GM19099 (cell line): ENCODE measurements around the gene MYL5.

Source experiments
- POLR2A ChIP-seq: IDR thresholded peaks from 3 replicates; pipeline ENCODE4 v1.6.1; 2011; ENCODE audit warnings: low read depth; ENCODE audit not compliant: insufficient read length; ENCODE audit errors: extremely low read depth

Gene MYL5, protein sequence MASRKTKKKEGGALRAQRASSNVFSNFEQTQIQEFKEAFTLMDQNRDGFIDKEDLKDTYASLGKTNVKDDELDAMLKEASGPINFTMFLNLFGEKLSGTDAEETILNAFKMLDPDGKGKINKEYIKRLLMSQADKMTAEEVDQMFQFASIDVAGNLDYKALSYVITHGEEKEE

DNA sequence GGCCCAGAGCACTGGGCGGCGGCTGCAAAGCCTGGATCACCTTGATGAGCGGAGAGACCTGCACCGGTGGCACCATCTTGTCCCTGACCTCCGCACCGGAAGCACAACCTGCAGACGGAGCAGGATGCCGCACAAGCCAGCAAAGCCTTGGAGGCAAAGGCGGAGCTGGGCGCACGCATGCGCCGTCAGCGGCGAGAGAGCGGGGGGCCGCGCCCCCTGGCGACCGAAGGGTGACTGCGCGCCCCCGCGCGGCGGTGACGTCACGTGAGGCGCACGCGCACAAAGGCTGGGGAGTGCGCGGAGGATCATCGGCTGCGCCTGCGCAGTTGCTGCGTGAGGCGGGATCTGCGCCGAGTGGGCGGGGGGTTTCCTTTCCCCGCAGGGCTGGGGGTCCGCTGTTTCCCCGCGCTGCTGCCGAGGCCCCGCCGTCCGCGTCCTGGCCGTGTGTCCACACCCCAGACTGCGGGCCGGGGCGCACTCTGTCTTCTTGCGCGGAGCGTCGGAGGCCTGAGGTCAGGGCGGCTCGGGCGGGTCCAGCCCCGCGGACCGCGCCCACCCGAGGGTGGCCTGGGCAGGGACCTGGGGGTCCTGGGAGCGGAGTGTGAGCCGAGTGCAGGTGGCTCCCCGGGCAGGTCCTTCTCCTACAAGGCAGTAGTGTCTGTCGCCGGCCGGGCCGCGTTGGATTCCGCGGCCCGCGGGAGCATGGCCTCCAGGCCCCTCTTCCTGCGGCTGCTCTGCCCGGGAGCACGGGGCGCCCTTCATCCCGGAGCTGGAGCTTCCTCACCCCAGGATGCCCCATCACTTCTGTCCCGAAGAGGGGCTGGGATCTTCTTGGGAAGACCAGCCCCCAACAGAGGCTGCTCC lies at the start of gene MYL5, which contains the start of gene ATP5ME:
TSS of gene MYL5 (plus strand) at position 371 of the 864 bp plus-strand sequence. CDS start 3,485 bp downstream, outside the sequence.
TSS of gene ATP5ME (minus strand) at position 105 of the 864 bp plus-strand sequence. CDS start at position 76, 29 bp downstream.
- peak; percentile 93 for TF ChIP-seq POLR2A

DNA sequence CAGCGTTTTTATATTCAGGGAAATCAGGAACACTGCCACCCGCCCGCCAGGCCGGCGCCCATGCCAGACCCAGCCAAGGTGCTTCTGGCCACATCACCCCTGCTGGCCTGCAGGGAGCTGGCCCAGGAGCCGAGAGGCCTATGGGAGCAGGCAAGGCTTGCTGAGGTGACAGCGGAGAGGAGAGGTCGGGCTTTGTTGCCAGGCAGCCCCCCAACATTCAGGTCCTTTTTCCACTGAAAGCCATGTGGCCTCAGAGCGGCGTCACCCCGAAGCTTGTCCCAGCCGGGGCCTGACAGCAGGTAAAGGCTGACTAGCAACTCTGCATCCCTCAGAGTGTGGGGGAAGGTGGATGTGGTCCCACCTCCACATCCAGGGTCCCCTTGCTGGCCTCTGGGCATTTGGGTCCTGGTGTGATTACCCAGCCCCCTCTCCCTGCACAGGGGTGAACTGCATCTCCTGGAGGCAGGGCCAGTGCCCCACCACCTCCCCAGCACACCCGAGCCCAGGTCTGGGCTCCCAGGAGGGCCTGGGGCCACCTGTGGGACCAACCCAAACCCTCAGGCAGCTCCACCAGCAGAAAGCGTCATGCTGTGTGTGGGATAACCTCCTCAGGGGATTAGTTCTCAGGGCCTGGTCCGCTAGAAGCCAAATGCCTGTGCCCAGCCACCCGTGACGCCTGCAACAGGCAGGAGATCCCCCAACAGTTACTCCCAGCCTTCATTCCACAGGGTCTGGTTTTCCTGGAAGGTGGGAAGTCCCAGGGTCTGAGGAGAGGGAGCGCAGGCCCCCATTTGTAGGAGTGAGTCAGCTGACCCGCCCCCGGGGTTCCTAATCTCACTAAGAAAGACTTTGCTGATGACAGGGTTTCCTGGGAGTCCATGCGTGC lies 49.4 kb upstream of the MYL5 start, which contains the start of gene PDE6B:
TSS of gene PDE6B (plus strand) at position 869 of the 886 bp plus-strand sequence. CDS start 54 bp downstream, outside the sequence.
- TF ChIP-seq POLR2A: no peak

DNA sequence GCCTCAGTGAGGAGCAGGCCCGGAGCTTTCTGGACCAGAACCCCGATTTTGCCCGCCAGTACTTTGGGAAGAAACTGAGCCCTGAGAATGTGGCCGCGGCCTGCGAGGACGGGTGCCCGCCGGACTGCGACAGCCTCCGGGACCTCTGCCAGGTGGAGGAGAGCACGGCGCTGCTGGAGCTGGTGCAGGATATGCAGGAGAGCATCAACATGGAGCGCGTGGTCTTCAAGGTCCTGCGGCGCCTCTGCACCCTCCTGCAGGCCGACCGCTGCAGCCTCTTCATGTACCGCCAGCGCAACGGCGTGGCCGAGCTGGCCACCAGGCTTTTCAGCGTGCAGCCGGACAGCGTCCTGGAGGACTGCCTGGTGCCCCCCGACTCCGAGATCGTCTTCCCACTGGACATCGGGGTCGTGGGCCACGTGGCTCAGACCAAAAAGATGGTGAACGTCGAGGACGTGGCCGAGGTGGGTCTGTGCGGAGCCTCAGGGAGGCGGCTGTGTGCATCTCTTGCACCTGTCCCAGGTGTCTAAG lies 48.6 kb upstream of the MYL5 start:
- no peak for TF ChIP-seq POLR2A

DNA sequence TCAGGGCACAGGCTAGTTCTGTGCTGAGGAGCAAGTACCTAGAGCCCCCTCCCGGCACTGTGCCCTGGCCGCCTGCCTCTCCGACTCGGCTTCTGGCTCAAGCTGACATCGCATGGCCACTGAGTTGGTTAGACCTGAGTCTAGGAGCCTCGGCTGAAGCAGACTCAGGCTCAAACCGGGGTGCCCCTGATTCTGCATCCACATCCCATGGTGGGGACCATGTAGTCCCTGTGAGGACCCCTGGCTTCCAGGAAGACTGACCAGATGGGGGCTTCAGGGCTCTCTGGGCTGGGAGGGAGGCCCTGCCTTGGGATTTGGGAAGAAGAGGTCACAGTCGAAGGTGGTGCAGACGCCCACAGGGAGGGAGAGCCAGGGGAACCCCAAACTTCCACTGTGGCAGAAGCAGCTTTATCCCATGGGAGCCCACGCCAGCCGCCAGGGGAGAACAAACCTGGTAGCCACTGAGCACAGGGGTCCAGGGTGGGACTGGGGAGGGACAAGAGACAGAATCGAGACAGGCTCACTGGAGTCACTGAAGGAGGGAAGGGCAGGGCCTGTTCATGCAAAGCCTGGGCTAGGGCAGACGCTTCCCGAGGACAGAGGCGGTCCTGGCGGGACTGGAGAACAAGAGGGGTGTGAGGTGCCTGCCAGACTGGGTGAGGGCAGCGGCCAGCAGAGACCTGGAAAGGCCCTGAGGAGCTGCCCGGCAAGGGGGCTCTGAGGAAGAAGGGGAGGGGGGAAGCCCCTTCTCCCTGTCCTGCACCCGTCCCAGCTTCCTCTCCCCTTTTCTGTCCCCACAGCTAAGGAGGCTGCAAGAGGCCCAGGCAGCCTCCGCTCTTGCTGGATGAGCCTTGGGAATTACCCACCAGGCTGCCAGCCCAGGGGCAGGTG lies 47.9 kb upstream of the MYL5 start:
- TF ChIP-seq POLR2A: no peak

DNA sequence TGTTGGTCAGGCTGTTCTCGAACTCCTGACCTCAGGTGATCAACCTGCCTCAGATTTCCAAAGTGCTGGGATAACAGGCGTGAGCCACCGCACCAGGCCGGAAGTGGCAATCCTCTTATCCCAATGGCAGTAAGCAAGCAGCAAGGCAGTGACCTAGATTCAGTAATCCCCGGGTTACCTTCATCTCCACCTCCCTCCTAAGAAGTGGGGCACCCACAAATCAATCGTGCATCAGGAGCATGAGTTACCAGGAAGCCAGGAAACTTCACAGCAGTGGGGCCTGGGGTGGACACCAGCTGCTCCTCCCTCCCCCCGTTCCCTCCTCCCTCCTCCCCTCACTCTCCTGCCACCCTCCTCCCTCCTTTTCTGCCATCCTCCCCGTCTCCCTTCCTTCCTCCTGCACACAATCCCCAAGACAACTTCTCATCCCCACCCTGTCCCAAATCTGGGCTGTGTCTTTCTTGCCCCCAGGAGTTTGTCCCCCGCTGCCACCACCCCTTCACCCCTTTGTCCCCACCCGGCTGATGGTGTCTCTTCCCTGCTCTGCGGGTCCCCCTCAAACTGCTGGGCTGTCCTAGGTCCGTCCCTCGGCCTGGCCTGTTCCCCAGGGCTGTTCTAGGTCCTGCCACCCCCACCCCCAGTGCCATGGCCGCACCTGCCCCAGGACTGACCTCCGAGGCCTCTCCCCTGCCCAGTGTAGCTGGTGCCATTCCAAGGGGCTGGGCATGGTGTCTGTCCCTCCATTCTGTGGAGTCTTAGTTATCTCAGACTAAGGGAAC lies 46.8 kb upstream of the MYL5 start:
- no peak for TF ChIP-seq POLR2A

DNA sequence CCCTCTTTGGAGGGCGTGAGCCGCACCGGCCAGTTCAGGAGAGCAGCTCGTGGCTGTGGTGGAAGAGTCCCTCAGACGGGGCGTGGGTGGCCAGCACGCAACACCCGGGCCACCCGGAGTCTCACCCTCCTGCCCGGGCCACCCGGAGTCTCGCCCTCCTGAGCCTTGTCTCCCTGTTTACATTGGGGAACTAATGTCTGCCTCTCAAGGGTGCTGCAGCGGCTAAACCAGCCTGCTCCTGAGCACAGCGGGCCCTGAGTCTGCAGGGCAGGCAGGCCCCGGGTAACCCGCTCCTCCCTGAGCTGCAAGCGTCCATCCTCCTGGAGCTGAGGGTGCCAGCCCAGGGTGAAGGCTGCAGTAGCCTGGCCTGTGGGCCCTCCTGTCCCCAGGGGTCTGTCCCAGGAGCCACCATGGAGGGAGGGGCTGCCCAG lies 46.0 kb upstream of the MYL5 start:
- no peak for TF ChIP-seq POLR2A

DNA sequence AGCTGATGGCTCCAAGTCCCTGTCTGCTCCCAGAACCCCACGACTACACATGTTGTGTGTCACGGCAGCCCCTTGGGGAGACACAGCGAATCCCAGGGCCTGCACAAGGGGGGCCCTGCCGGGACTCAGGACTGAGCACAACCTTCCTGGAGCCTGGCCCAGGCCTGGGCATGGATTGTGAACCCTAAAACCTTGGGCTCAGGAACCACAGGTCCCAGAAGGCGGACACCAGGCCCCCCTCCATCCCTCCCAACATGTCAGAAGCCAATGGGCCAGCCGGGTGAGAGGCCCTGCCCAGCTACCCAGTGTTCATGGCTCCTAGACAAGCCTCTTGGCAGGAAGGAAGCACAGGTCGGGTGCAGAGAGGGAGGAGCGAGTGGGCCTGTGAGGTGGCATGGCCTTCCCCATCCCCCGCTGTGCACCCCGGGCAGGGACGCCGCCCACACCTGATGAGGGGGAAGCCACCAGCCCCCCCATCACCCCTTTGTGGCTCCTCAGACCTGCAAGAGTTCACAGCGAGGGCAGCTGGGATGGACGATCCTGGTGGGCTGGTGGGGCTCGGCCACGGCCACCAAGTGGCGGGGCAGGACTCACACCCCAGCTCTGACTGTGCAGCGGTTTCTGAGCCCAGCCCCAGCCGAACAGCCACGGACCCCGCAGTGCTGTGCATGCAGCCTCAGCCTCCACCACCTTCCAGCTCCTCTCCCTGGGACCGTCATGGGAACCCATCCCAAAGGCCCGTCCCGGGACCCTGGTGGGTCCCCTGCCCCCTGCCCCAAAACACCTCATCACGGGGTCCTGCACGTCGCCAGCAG lies 45.3 kb upstream of the MYL5 start:
- TF ChIP-seq POLR2A: no peak

DNA sequence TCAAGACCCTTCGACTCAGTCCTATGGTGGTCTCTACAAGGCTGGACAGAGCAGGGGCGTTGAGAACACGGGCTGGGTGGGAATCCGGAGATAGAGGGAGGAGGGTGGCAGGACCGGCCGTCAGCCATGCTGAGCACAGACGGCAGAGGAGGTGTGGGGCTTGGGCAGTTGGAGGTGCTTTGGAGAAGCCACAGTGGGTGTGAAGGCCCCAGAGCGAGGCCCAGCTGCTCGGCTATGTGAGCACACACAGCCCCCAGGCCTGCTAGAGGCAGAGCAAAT lies 44.8 kb upstream of the MYL5 start:
- TF ChIP-seq POLR2A: no peak

DNA sequence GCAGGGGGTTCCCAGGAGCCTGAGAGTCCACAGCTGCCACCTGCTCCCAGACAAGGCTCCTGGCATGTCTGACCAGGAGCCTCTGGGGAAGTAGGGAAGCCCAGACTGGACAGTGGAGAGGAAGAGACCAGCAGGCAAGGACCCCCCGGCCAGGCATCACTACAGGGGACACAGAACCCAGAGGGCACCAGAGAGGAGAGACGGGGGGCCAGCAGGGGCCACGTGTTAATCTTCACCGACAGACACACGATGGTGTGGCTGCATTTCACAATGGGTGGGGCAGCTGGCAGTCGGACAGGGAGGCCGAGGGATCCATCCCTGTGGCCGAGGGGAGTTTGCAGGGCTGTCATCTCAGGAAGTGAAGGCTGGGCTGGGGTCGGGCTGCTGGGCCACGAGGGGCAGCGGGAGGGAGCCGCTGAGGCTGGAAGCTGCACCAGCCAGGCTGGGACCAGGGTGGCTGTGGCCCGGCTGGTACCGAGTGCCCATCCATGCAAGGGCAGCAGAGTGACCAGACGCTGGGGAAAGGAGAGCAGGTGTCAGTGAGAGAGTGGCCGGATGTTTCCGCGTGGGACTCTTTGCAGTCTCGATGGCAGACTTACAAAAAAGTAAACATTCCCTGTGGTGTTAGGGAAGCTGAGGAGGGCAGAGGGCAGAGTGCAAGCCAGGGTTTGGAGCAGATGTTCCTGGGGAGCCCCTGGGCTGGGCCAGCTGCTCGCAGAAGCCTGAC lies 44.3 kb upstream of the MYL5 start:
- TF ChIP-seq POLR2A: no peak

DNA sequence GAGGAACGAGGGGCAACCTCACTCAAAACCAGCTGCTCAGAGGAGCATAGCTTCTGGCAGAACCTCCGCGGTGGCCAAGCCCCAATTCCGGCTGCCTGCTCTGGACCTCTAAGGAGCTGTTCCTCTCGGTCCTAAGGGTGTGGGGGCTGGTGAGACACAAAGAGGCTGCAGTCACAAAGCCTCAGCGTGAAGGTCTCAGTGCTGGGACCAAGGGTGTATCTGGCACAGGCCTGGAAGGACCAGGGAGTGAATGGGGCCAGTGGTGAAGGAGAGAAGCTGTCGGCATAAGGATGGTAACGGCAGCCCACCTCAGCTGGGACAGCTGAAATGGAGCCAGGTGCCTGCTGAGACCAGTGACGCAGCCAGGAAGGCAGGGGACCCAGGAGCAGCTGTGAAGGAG lies 43.7 kb upstream of the MYL5 start:
- no peak for TF ChIP-seq POLR2A

DNA sequence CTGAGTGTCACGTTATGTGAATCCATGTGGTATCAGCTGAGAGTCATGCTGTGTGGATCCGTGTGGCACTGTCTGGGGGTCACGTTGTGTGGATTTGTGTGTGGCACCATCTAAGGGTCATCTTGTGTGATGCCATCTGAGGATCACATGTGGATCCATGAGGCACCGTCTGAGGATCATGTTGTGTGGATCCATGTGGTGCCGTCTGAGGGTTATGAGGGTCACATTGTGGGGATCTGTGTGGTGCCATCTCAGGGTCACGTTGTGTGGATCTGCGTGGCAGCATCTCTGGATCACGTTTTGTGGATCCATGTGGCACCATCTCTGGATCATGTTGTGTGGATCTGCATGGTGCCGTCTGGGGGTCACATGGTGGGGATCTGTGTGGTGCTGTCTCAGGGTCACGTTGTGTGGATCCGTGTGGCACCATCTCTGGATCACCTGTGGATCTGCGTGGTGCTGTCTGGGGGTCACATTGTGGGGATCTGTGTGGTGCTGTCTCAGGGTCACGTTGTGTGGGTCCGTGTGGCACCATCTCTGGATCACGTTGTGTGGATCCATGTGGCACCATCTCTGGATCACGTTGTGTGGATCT lies 42.0 kb upstream of the MYL5 start:
- no peak for TF ChIP-seq POLR2A
